Stimulated activated CD4-positive, alpha-beta T cell treated with anti-CD3 and anti-CD28 coated beads, Interleukin-12 subunit alpha, Interleukin-12 subunit beta, amount 100 ng/mL, for 4 hours (primary cell): Measurements from ENCODE around the gene PLCB1.

Experiments
- DNase-seq: peaks from one replicate; pipeline ENCODE4 v3.0.0-alpha.2; 2020

Gene PLCB1

DNA sequence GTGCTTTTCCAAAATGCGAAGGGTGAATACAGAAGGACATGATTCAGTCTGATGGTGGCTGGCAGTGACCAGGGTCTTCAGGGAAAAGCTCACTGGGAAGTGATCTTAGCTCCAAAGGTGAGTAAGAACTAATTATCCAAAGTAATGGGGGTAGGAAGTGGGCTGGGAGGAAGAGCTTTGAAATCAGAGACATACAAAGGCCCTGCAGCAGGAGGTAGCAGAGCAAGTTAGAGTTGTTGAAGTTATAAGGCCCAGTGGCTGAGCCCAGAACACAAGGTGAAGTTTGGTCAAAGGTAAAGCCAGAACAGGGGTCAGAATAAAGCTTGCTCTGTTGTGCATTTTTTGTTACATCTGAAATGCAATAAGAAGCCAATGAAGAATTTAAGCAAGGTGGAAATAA lies 81.2 kb downstream of the PLCB1 start:
- no peak for DNase-seq

DNA sequence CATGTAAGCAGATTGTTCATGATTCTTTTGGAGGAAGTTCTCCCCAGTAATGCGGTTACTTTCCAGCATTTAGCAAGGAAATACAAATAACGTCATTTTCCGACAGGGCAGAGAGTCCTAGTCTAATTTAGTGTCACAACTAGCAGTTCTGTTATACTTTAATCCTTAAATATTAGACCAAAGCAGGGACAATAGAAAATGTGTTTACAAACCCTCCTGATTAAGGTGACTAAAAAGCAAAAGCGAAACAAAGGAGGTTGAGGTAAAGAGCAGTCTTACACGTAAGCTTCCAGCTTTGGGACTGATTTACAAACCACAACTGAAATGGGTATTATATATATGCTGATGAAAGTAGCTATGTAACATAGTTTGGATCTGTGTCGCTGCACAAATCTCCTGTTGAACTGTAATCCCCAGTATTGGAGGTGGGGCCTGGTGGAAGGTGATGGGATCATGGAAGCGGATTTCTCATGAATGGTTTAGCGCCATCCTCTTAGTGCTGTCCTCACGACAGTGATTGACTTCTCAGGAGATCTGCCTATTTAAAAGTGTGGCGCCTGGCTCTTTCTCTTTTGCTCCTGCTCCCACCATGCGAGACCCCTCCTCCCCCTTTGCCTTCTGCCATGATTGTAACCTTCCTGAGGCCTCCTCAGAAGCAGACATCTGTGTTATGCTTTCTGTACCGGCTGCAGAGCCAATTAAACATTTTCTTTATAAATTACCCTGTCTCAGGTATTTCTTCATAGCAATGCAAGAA lies 81.9 kb downstream of the PLCB1 start:
- DNase-seq, result no peak

DNA sequence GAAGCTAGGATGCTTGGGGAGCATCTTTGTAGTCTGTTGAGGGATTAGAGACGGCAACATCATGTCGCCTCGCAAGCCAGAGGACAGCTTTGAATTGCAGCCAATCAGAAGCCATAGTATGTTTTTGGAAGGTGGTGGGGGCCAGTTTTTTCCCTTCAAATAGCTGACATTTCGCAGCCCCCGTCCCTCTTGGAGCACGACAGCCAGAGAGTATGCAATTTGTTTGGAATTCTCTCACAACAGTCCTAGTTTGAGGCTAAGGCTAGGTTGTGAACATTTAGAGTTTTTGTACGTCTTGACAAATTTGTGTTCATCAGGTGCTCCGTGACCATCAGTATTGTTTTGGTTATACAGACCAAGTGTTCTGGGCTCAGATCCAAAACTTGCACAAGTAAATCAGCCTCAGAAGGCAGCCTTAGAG lies 83.3 kb downstream of the PLCB1 start:
- no peak for DNase-seq

DNA sequence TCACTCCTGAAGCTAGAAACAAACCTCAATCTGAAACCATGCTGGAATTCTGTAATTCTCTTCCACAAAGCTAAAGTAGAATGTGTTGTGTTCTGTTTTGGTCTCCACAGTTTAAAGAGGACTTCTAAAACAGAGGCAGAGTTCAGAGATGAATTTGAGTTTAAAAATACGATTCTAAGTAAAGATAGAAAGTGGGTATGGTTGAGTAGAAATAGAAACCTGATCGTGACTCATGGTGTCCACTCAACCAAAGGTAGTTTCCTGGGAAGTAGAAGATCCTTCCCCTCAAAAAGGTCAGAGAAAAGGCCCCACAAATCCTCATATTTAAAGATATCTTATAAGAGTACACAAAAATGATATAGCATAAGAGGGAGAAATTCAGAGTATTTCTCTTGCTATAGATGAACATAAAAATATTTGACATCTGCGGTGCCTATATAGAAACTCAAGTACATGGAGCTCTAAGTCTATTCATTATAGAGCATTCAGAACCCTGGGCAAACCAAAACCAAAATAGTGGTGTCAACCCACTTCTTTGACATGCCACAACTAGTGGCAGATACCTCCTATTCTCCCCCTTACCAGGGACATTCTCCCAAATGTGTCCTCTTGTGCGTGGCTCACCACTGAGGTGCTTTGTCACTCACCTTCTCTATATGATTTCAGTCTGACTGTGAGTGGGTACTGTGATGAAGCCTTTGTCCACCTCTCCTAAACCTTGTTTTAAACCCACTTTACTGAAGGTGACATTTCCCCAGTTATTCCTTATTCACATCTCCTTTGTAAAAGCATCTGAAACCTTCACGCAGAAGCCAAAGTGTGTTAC lies 84.5 kb downstream of the PLCB1 start:
- DNase-seq, result no peak

DNA sequence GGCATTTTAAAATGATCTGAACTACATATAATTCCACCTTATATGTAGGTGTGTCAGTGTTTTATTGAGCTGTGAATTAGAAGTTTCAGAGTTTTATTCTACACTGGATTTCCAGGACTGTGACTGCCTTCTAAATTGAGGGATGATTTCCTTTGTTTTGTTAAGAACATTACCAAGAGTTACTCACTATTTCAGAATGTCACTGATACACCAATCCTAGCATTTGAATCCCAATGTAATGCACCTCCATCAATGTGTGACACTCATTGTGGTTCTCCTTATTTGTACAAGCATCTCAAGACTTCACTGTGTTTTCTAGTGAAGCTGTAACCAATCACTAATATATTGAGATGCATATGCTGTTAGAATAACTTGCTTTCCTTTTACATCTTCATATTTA lies 86.8 kb downstream of the PLCB1 start:
- DNase-seq, result no peak

DNA sequence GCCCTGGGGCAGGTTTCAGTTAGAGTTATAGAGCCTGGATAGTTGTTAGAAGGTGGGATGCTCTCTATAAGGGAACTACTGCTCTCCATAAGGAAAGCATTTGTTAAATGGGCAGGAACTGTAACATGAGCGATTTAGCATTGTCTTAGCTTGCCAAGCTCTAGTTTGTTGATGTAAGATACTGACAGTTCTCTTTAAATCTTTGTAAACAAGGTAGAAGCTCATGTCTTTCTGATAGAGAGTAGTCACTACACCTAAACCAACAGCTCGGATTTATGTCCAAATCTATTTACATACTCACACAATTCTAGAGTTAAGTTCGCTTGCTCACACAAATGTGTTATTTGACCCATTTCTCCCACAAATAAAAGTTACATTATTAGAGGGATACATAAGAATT lies 87.3 kb downstream of the PLCB1 start:
- no peak for DNase-seq

DNA sequence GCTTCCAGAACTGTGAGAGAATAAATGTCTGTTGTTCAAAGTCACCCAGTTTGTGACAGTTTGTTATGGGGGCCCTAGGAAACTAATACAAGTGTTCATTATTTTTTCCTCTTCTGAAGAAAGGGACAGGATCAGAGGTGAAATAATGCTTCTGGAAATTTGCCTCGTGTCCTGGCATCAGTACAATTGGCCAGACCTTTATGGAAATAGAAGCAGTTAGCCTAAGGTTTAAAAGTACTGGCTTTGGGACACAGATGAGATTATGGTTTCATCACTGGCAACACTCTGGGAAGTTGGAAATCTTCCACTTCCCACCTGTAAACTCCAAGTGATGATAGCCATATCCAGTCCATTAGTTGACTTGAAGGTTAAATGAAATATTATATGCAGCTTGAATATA lies 88.7 kb downstream of the PLCB1 start:
- no peak for DNase-seq

DNA sequence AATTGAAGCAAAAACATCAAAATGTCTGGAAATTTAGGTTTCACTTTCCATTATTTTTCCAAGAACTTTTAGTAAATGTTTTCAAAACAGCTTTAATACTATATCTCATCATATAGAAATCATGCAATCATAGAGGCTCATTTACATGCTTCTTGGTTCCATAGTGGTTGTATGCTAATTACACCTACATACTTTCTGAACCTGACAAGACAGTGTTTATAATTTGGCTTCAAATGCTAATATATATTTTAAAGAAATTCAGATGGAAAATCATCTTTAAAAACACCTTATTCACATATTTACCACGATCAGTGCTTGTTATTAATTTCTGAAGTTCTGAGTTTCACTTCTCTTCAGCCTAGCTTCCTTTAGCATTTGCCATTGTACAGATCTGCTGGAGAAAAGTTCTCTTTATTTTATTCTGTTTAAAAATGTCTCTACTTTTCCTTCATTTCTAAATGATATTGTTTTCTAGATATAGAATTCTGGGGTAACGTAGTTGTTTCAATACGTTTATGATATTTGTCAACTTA lies 89.9 kb downstream of the PLCB1 start:
- no peak for DNase-seq

DNA sequence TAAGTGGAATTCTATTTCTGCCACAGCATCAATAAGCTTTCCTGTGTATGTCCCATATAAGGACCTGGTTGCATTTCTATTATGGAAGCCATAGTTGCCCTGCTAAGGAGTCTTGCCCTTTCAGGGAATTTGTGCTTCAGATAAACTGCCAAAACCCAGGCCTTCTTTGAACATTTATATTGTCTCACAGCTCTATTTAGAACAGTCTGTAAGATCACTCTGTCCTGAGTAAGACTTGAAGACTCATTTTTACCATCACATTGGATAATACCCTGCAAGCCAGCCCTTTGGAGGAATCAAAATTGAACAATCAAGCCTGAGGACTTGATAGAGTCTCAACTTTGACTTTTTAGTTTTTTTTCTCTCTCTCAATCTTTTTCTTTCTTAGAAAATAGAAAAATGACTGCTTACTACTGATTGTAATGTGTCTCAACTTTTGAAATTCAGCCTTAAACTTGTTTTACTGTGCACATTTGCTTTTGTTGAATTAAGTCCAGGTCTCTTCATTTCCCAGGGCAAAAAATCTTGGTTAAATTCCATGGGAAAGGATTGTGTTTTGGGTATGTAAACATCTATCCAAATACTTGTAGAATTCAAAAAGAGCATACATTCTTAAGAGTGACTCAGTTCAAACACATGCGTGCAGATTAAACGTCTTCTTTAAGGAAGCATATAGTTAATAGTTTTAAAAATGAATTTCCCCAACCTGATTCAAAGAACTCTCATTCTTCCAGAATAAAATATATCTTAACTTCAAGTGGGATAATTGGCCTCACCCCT lies 91.2 kb downstream of the PLCB1 start:
- DNase-seq, result no peak

DNA sequence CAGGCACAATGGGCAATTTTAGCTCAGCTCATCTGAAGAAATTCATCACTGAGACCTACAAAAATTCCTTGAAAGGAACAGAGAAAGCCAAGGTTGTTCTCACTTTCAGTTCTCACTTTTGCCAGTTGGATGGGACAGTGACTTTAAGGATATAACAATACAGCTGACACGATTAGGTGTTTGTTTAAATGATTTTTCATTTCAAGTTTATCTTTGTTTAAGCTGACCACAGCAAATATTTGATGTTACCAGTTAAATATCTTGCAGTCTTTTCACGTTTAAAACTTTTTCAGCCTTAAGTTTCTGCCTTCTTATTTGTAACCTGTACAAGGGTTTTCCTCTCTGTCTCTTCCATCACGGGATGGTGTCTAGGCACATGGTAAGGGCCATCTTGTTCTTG lies 93.6 kb downstream of the PLCB1 start:
- DNase-seq, result no peak

DNA sequence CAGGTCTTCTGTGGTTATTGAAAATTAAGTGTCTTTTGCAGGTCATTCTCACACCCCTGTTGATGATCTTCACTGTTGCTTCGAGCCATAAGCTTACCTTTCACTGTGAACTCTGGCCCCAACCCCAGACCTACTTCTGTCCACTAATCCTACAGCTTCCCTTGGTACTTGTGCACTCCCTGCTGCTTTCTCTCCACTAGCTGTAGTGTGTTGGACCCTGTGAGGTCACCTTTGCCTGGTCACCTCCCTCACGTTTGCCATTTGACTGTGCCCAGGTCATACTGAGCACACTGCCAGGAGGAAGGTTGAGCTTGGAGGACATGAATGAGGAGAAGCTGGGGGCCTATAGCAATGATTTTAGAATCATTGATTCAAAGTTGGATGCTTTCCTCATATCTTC lies 94.0 kb downstream of the PLCB1 start:
- DNase-seq, result no peak

DNA sequence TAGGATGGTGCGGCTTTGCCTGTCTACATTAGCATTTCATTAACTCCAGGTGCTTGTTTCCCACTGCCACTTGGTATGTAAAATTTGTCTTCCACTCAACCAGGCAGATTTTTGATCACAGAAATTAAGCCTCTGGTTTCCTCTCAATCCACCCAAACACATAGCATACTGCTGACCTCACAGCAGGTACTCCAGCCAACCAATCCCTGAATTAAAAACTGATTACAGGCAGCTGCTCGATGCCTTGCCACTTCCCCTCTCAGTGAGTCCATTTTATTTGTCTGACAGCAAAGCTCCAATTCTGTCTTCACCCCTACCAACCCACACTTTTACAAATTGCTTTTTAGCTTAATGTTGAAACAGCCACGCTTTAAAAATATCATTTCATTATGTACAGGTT lies 95.2 kb downstream of the PLCB1 start:
- no peak for DNase-seq

DNA sequence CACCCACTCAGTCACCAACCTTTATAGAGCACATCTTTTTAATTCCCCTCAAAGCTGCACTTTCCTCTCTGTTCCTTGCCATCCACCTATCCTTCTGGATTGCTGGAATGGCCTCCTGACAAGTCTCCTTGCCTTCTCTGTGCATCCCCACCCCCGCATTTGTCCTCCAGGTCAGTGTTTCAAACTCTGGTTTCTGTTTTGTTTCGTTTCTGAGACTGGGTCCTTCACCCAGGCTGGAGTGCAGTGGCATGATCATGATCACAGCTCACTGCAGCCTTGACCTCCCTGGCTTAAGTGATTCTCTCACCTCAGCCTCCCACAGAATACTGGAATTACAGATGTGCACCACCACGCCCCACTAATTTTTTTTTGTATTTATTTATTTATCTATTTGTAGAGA lies 96.2 kb downstream of the PLCB1 start:
- no peak for DNase-seq

DNA sequence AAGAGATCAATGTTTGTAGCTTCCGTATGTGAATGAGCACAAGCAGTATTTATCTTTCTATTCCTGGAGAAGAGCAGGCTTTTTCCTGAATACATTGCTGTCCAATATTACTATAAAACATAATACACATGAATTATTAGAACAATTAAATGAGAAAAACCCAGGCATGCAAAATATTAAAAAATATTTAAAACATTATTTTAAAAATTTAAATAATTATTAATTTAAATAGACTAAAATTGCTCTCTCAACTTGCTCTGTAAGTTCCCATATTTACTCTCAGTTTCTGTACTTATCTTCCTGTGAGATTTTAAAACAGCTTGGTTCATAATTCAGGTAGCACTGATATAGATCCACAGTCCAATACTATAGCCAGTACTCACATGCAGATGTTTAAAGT lies 97.0 kb downstream of the PLCB1 start:
- DNase-seq, result no peak

DNA sequence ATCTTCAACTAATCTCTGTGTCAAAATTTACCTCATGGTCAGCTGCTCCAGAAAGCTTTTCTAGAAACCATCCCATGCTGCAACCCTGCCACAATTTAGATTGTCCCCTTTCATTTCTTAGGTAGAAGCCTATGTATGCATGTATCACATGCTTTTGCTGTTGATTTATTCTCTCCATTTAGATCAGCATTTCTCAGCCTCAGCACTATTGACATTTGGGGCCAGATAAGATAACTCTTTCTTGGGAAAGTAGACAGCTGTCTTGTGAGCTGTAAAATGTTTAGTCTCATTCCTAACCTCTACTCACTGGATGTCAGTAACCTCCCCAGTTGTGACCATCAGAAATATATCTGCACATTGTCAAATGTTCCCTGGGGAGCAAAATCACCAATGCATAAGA lies 99.0 kb downstream of the PLCB1 start:
- DNase-seq, result no peak

DNA sequence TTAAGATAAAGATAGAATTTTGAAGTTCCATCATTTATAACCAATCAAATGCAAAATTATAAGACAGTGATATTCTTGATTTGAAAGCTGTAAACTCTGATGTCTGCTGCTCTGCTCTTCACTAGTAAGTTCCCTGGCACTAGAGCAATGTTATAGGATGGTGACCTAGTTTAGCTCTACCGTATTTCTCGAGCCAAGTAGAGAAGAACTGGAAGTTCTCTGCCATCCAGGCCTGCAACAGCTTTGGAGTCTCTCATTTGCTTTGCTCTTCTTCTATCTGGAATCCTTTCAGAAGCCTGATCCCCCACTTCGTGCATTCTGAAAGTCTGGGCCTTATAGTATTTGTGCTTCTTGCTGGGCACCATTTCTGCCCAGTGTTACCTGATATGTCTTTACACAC lies 100.3 kb downstream of the PLCB1 start:
- DNase-seq, result no peak

DNA sequence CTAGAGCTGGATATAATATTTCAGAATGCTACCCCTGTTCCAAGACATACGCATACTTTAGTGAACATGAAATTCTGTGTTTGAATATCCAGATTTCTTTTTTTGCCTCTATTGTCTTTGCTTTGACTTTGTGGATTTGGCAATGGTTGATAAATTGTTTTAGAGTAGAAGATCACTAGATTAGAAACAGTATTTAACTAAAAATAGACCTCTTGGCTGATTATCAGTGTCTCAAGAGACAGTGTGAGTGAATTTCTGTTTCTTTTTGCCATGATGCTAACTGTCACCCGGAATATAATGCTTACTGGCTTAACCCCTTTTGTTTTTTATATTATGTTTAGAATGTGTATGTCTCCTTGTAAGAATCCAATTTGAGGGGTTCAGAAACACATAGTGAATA lies 102.5 kb downstream of the PLCB1 start:
- no peak for DNase-seq

DNA sequence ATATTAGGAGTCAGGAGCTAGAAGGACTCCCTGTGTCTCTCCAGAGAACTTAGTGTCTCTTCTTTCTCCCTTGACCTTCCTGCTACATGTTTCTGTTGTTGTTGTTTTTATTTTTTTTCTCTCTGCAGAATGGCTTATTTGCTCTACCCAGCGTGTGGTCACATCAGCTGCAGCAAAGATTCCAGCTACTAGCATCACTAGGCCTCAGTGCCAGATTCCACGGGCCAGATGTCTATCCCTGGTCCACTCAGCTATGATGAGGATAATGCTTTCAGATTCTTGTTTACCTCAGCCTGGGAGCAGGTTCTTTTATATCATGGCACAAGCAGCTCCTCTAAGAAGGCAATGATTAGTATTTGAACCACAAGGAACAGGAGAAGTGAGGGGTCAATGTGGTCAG lies 110.0 kb downstream of the PLCB1 start:
- DNase-seq, result no peak

DNA sequence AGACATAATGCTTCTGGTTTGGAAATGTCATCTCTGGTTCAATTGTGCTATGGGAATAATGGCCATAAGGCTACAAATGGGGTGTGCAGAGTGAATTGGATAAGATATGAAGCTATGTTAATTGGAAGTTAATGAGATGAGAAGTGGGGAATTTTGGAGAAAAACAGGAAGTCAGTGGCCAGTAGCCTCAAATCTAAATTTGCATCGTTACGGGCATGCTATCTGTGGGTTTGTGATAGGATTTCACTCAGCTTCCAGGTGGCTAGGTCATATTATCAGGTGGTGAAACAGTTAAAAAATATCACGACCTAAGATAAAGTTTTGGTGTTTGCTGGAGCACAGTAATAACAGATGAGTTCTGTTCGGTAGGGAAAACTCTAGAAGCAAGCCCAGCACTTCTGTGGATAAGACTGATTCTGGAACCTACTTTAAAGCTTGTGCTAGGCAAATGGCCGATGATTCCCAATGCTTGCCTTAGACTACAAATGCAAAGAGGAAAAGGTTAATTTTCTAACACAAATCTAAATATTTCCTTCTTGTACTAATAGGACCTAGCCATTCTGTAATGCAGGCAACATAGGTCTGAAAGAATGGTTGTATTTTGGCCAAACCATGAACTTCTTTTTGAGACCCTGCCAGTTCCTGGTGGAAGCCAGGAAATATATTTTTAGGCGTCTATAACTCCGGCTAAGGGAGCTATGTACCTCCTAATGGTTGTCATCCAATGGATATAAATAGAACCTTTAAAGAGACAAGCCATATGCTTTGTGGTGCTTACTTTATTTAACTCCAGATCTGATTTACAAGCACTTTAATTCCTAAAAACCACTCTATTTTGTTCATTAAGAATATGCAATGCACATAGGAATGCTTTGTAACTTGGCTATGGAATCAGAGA lies 111.0 kb downstream of the PLCB1 start:
- DNase-seq, result no peak

DNA sequence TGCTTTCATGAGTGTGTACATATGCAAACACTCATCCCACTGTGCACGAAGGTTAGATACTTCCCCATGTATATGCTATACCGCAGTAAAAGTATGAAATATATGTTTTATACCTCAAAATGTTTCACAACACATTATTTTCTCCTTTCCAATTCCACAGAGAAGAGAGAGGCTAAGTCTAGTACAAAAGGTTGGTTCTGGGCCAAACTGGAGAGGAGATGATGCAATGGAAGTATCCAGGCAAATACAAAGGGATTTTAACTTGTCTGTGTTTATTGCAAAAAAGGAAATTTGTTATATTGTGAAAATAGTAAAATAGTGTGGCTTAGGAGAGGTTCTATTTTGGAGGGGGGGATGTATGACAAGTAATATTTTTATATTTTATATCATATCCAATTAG lies 112.6 kb downstream of the PLCB1 start:
- DNase-seq, result no peak

DNA sequence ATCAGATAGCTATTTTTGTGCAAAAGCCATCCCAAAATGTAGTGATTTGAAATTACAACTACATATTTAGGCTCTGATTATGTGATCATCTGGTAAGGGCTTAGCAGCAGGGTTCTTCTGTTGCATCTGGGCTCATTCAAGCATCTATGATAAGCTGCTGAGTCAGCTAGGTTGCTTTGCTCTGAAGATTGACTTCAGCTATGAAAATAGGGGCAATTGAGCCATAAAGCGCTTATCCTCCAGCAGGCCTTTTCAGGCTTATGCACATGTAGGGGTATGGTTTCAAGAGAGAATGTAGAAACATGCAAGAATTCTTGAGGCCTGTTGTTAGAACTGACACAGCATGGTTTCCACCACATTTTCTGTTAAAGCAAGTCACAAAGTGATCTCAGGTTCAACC lies 114.1 kb downstream of the PLCB1 start:
- DNase-seq, result no peak

DNA sequence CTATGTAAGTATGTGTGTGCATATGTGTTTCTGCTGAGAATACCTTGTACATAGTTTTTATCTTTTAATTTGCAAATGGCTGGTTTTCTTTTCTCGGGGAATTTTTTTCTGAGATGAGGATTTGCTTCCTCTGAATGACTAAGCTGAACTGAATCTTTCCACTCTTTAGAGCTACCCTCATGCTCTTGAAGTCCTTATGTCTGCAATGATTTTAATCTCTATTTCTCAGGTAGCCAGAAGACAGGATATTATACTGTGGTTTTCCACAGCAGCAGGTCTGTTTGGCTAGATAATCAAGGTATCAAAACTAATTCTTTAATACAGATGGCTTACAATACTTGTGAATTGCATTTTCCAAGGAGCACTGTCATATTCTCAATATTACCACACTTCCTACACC lies 114.7 kb downstream of the PLCB1 start:
- DNase-seq, result no peak
